Natural killer cell (primary cell): ENCODE data around the gene CRIM1. TPM values are rescaled to one million over a fixed set of nuclear protein-coding genes. Genes with fewer than 3 reads are reported as not detected.

ENCODE experiments used
- ATAC-seq, 3 donors: fragments of 150-1000 bp in 2 of 3; fragments of 200-7000 bp in 1 of 3; cut with Tn5 transposase; 1 replicate in 1 of 3; 2 replicates in 2 of 3; pipeline ENCODE4 v1.10.0; 2021; ENCODE audit warnings: mild to moderate bottlenecking in 2 of 3, moderate library complexity in 2 of 3
- DNase-seq, 2 donors: peaks; one replicate each; pipeline versions ENCODE4 v3.0.0 to v3.0.0-alpha.2; 2013 to 2021; ENCODE audit warnings: mixed read lengths in 1 of 2
- H3K27ac ChIP-seq: one replicate; pipeline ENCODE4 v1.5.1; 2013; ENCODE audit warnings: mild to moderate bottlenecking, low read length
- H3K27me3 ChIP-seq: one replicate; pipeline ENCODE4 v1.6.1; 2013; ENCODE audit warnings: low read length; ENCODE audit not compliant: control insufficient read depth, insufficient read depth
- H3K36me3 ChIP-seq: one replicate; pipeline ENCODE4 v1.6.1; 2013; ENCODE audit warnings: low read length; ENCODE audit not compliant: control insufficient read depth, insufficient read depth
- H3K4me1 ChIP-seq: one replicate; pipeline ENCODE4 v1.6.1; 2013; ENCODE audit warnings: low read length; ENCODE audit not compliant: control insufficient read depth, insufficient read depth
- H3K4me3 ChIP-seq: one replicate; pipeline ENCODE4 v1.5.1; 2013; ENCODE audit warnings: low read length
- H3K9me3 ChIP-seq: one replicate; pipeline ENCODE4 v1.6.1; 2013; ENCODE audit warnings: low read length; ENCODE audit not compliant: control insufficient read depth, insufficient read depth
- H3K27ac Mint-ChIP-seq, 2 donors: one replicate each; pipeline ENCODE4 v1.8.0; 2022; ENCODE audit warnings: mild to moderate bottlenecking in 2 of 2, mixed read lengths in 2 of 2, moderate library complexity in 1 of 2
- H3K27me3 Mint-ChIP-seq, 2 donors: one replicate each; pipeline ENCODE4 v1.8.0; 2022; ENCODE audit warnings: low read depth in 2 of 2, mixed read lengths in 2 of 2
- H3K36me3 Mint-ChIP-seq: one replicate; pipeline ENCODE4 v1.8.0; 2022; ENCODE audit warnings: mixed read lengths
- H3K4me1 Mint-ChIP-seq, 2 donors: one replicate each; pipeline ENCODE4 v1.8.0; 2022; ENCODE audit warnings: mixed read lengths in 2 of 2
- H3K4me3 Mint-ChIP-seq: one replicate; pipeline ENCODE4 v1.8.0; 2022; ENCODE audit warnings: mild to moderate bottlenecking, moderate library complexity, mixed read lengths
- H3K9me3 Mint-ChIP-seq, 2 donors: one replicate each; pipeline ENCODE4 v1.8.0; 2022; ENCODE audit warnings: mixed read lengths in 2 of 2
- CTCF ChIP-seq: fragments of 200-600 bp; IDR thresholded peaks from one replicate; pipeline ENCODE4 v1.8.0; 2022; ENCODE audit warnings: antibody characterized with exemption
- WGBS: methylation state at CpG from one replicate; pipeline ENCODE4 v1.1.7; 2013; ENCODE audit warnings: missing lambda C conversion rate; ENCODE audit not compliant: insufficient coverage; 5-methylcytosine and 5-hydroxymethylcytosine counted together
- intact Hi-C: fragments of 100-400 bp; cut with micrococcal nuclease; formaldehyde crosslinking; loops from one replicate; pipeline ENCODE4 v1.14.2; 2022
- total RNA-seq, 4 donors: library from RNA; stranded (reverse); fragments of 120-200 nt in 1 of 4; gene quantifications; one replicate each; pipeline versions ENCODE4 v1.2.3 to v1.2.4, GENCODE V29; 2013 to 2022

Gene CRIM1
- total RNA-seq, 3 donors from 2014 or later (not counting 1 experiment from before 2014, with no cell fraction given): 19.3 to 34.1 (median 32.9) TPM

GRCh38 chr2:36597532-36598377 is 242.2 kb downstream of the CRIM1 start, which contains the start of gene FEZ2:
FEZ2 (minus strand) TSS chr2:36598168; CDS start chr2:36598142, 26 bp downstream.
- no peaks in the 10 kb centered on the region for H3K9me3 Mint-ChIP-seq
- peak within 1 kb of the TSS; percentile 90 for H3K4me3 Mint-ChIP-seq
- ATAC-seq (peak; percentile 89 to 95 (median 92)), DNase-seq (peak; percentile 62 to 71)
- no peaks in the 10 kb centered on the region for H3K27me3 ChIP-seq
- no peaks in the 10 kb centered on the region for H3K9me3 ChIP-seq
- peak within 1 kb of the TSS; percentile 54 for H3K4me3 ChIP-seq
- H3K27me3 Mint-ChIP-seq: no peaks in the 10 kb centered on the region
- WGBS: under 1% methylated on average over 81 of the region's 81 CpGs
- no peak within 1 kb of the TSS for H3K27ac ChIP-seq
- H3K4me1 ChIP-seq: peaks cover 18% of the 10 kb centered on the region
- H3K4me1 Mint-ChIP-seq: peaks cover 32 to 40% of the 10 kb centered on the region in 2 donors
- H3K27ac Mint-ChIP-seq: peak within 1 kb of the TSS; percentile 61 to 82
- no peaks in the 10 kb centered on the region for H3K36me3 Mint-ChIP-seq
- intact Hi-C loops: no loop called here
- no peak for TF ChIP-seq CTCF
- no peaks in the 10 kb centered on the region for H3K36me3 ChIP-seq

Other genes starting within 250 kb of the CRIM1 start
- gene FEZ2, start 242.4 kb downstream of the CRIM1 start, total RNA-seq: 10 to 100 TPM; 25.9 to 41.7 (median 36.0) TPM